ENCODE results near the gene PPP1R1B.
"Not testable (repeated sequence)": the region's sequence is repeated elsewhere in the genome, so short reads cannot be mapped to it uniquely, and the experiment has no call there.

Gene PPP1R1B

GRCh38 chr17:39626171-39627046 is at the start of gene PPP1R1B:
Gene PPP1R1B, plus strand, starts transcription at chr17:39626952. Its CDS starts 441 bp downstream, at chr17:39627393.
- no peak for DNase-seq (ENCODE audit: low read depth)

GRCh38 chr17:39578272-39578671 is 48.5 kb upstream of the PPP1R1B start:
- no peak for DNase-seq (ENCODE audit: low read depth)

GRCh38 chr17:39579318-39580081 is 47.3 kb upstream of the PPP1R1B start:
- DNase-seq (ENCODE audit: low read depth): no peak

- DNase-seq (ENCODE audit: low read depth): no peak
These were observed 46.7 kb upstream of the PPP1R1B start for GRCh38 chr17:39580082-39580468.

- no peak for DNase-seq (ENCODE audit: low read depth)
These were observed 45.5 kb upstream of the PPP1R1B start for GRCh38 chr17:39581071-39581758.

- DNase-seq (ENCODE audit: low read depth): no peak
These were observed 45.0 kb upstream of the PPP1R1B start for GRCh38 chr17:39581759-39582085.

- no peak for DNase-seq (ENCODE audit: low read depth)
These were observed 44.1 kb upstream of the PPP1R1B start for GRCh38 chr17:39582658-39583057.

GRCh38 chr17:39590180-39590579 is 36.6 kb upstream of the PPP1R1B start:
- not testable (repeated sequence) for DNase-seq (ENCODE audit: low read depth)

GRCh38 chr17:39591958-39592954 is 34.5 kb upstream of the PPP1R1B start:
- no peak for DNase-seq (ENCODE audit: low read depth)

- DNase-seq (ENCODE audit: low read depth): no peak
These were observed 33.4 kb upstream of the PPP1R1B start for GRCh38 chr17:39593371-39593770.

GRCh38 chr17:39595294-39595693 is 31.5 kb upstream of the PPP1R1B start:
- DNase-seq (ENCODE audit: low read depth): no peak

- no peak for DNase-seq (ENCODE audit: low read depth)
These were observed 30.7 kb upstream of the PPP1R1B start for GRCh38 chr17:39595928-39596510.

GRCh38 chr17:39596543-39597267 is 30.0 kb upstream of the PPP1R1B start:
- DNase-seq (ENCODE audit: low read depth): no peak

GRCh38 chr17:39597372-39598046 is 29.2 kb upstream of the PPP1R1B start:
- DNase-seq (ENCODE audit: low read depth): no peak

- DNase-seq (ENCODE audit: low read depth): no peak
These were observed 28.7 kb upstream of the PPP1R1B start for GRCh38 chr17:39598047-39598481.

GRCh38 chr17:39598630-39599003 is 28.1 kb upstream of the PPP1R1B start:
- no peak for DNase-seq (ENCODE audit: low read depth)

- no peak for DNase-seq (ENCODE audit: low read depth)
These were observed 27.6 kb upstream of the PPP1R1B start for GRCh38 chr17:39599004-39599664.

GRCh38 chr17:39599665-39600231 is 27.0 kb upstream of the PPP1R1B start:
- DNase-seq (ENCODE audit: low read depth): no peak
